HG03045 (cell line): ENCODE data around the gene NAGS.
"Not testable (repeated sequence)": the region's sequence is repeated elsewhere in the genome, so short reads cannot be mapped to it uniquely, and the experiment has no call there.

Source experiments
- ATAC-seq: cut with Tn5 transposase; IDR thresholded peaks from one replicate; pipeline ENCODE4 v1.9.1; 2021; ENCODE audit warnings: mild to moderate bottlenecking, moderate library complexity; ENCODE audit not compliant: unreplicated experiment

The NAGS gene

DNA sequence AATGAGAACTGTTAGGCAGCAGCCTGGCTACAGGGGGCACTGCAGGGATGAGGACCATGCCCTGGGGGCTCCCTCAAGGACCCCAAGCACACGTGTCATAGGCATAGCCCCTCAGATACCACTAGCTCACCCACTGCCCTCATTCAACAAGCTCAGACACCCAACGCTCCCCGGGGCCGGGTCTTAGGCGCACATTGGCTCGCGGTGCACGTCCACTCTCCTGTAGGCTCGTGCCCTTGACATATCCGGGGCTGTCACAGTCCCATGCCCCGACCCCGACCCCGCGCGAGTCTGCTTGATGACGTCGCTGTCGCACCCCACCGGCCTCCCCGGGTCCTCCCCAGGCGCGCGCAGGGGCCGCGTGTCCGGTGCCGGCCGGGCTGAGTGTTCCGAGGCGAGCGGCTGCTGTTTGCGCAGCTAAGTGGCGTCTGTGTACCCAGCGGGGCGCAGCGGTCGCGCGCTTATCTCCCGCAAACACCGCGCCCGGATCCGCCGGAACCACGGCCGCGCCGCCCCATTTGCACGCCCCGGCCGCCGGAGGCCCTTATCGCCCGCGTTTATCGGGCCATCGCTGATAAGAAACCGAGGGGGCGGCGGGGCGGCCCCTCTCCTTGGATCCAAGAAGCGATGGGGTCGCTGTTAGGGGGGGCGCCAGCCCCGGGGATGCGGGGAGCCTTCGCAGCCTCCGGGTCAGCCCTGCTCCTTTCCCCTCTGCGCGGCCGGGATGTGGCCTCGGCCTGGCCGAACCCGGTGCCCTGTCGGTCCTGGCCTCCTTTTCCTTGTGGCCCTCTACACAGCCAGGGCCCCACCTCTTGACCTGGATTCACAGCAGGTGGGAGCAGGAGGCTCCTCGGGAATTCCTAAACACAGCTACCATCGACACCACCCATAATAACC is 20.7 kb upstream of the NAGS start:
- ATAC-seq, result no peak

- no peak for ATAC-seq
These were observed 19.9 kb upstream of the NAGS start for GRCh38 chr17:43984521-43984920.

GRCh38 chr17:43986225-43986981 is 18.0 kb upstream of the NAGS start:
- no peak for ATAC-seq

DNA sequence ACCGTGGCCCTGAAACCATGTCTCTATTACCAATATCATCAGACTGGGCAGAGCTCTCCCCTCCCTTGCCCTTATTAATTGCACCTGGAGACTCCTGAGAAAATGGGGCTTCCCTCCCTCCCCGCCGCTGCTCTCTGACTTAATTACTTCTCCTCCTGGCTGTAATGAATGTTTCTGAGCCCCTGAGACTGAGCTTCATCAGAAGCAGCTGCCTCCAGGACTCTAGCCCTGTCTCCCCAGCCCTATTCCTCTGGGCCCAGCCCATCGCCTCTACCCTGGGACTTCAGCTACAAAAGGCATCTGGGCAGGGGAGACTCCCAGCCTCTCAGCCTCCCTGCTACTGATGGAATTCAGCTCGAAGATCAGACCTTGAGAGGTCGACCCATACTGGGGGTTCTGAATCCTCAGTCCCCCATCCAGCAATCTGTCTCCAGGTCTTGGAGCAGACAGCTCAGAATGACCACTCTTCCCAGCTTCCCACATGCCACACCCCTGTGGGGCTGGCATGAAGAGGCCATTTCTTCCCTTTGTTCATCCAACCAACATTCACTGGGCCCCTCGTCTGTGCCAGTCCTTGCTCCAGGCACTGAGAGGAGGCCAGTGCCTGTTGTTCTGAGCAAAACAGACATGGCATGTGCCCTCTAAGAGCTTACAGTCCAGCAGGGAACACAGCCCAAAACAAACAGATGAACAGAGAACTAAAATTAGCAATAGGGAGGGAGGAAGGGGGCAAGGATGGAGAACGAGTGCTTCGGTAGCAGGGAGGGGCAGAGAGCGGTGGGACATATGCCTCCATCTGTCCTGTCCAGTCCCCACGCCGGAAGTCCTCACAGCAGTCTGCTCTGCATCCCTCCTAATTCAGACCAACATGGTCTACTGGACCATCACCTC is 17.0 kb upstream of the NAGS start:
- no peak for ATAC-seq

DNA sequence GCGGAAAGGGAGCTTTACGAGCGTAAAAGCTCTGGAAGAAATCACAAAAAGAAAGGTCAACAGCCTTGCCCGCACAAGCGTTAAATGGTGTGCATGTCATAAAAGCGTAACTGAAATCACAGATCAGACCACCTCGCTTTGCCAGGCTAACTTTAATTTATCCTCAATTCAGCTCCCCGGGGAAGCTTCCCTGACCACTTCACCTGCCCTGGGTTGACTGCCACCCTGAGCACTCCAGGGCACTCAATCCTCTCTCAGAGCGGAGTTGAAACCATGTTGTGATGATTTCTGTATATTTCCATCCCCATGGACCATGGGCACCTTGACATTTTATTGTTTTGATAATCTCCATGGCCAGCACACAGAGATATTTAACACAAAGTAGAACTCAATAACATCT is 16.1 kb upstream of the NAGS start:
- ATAC-seq, result no peak

DNA sequence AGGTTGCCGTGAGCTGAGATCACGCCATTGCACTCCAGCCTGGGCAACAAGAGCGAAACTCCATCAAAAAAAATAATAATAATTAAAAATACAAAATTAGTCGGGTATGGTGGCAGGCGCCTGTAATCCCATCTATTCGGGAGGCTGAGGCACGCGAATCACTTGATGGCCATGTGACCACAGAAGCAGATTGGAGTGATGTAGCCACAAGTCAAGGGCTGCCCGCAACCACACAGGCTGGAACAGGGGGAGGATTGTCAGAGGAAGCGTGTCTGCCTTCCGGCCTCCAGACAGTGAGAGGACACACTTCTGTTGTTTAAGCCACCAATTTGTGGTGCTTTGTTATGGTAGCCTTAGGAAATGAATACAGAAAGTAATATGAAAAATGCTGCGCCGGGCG is 11.8 kb upstream of the NAGS start:
- ATAC-seq, result no peak

DNA sequence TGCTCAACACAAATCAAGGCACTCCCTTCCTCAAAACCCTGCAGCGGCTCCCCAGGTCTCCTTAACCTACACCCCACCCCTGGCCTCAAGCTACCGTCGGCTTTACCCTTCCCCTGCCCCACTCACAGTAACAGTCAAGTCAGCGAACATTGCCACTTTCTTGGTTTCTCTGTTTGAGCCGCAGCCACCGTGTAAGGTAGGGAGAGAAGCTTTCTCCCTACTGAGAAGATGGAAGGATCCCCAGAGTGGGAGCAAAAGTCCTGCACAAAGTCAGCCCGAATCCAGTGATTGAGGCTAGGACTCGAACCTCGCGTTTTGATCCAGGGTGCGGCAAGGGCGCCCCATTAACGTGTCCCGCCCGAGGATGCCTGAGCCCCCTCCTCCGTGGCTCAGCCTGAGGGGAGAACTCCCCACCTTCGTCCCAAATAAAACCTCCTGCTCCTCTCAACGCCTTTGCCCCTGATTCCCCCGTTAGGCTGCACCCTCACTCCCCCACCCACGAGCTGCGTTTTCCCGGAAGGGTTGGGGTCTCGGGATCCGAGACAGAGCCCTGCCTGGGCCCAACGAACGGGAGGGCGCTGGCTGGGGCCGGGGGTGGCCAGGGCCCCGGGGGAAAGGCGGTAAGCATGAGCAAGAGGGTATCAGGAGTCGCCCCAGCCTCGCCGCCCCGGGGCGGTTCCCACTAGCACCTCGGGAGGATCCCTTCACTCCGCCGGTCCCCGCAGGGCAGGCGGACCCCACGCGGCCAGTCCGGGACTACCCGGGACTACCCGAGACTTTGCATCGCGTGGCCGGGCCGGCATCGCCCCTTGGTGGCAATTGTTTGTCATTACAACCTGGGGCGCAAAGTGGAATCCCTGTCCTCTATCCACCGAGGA is 9.9 kb upstream of the NAGS start:
- ATAC-seq, result no peak

DNA sequence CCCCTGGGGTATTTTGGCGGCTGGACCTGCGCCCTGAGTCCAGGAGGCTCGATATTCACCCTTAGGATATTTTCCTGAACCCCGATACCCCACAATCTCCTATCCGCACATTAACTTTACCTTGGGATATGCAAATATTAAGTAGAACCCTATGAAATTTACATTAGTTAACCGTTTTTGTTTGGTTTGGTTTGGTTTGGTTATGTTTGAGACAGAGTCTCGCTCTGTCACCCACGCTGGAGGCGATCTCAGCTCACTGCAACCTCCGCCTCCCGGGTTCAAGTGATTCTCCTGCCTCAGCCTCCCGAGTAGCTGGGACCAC is 9.3 kb upstream of the NAGS start:
- ATAC-seq, result no peak

DNA sequence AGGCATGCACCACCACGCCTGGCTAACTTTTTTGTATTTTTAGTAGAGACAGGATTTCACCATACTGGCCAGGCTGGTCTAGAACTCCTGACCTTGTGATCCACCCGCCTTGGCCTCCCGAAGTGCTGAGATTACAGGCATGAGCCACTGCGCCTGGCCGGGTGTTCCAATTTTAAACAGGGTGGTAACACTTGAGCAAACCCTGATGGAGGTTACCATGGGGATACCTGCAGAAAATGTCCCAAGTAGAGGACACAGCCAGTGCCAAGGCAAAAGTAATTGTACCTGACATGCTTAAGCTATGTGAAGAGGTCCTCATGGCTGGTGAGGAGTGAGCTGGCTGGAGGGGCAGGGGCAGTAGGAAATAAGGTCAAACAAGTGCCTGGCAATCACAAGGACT is 7.2 kb upstream of the NAGS start:
- not testable (repeated sequence) for ATAC-seq

- no peak for ATAC-seq
These were observed 5.9 kb upstream of the NAGS start for GRCh38 chr17:43998552-43998951.

DNA sequence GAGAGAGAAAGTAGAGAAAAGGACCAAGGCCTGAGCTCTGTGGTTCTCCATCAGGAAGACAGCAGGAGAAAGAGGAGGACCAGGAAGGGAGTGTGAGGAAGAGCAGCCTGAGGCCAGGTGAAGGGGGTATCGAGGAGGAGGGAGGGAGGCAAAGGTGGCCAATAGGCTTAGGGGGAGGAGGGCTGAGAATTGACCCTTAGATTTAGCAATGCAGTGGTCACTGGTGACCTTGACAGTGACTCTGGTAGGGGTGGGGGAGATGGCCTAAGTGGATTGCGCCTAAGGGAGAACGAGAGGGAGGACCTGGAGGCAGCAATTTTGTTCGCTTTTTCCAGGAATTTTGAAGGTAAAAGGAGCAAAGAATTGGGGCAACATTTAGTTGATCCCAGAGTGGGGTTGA is 5.4 kb upstream of the NAGS start:
- no peak for ATAC-seq

- ATAC-seq, result no peak
These were observed 4.1 kb upstream of the NAGS start for GRCh38 chr17:44000141-44000860.

- ATAC-seq, result no peak
These were observed 3.5 kb upstream of the NAGS start for GRCh38 chr17:44000871-44001460.

GRCh38 chr17:44001461-44001920 is 2.9 kb upstream of the NAGS start:
- ATAC-seq, result no peak

DNA sequence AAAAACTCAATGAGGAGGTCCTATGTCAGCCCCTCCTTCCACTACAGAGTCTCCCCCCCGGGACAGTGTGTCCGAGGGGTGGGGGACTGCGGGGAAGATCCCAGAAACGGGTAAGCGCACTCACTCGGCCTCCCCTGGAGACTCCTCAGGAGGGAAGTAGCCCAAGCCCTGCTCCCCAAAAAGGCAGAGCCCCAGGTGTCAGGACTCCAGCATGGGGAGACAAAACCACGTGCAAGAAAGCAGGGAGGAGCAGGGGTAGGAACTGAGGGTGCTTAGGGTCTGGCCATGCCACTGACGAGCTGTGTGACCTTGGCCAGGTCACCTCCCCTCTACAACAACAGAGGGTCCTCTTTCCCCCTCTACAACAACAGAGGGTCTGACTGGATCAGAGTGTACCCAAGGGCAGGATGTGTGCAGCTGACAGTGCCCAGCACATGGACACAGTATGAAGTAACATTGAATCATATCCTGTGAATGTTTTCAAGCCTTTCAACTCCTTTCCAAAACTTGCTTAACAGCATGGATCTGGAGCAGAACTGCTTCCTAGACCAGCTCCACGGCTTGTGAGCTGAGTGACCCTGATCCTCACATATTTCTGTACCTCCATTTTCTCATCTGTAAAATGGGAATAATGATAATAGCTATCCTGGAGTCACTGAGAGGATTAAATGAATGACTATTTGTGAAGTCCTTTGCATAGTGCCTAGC is 2.1 kb upstream of the NAGS start:
- ATAC-seq, result no peak

- ATAC-seq, result no peak
These were observed 522 bp downstream of the NAGS start for GRCh38 chr17:44004761-44005526.

DNA sequence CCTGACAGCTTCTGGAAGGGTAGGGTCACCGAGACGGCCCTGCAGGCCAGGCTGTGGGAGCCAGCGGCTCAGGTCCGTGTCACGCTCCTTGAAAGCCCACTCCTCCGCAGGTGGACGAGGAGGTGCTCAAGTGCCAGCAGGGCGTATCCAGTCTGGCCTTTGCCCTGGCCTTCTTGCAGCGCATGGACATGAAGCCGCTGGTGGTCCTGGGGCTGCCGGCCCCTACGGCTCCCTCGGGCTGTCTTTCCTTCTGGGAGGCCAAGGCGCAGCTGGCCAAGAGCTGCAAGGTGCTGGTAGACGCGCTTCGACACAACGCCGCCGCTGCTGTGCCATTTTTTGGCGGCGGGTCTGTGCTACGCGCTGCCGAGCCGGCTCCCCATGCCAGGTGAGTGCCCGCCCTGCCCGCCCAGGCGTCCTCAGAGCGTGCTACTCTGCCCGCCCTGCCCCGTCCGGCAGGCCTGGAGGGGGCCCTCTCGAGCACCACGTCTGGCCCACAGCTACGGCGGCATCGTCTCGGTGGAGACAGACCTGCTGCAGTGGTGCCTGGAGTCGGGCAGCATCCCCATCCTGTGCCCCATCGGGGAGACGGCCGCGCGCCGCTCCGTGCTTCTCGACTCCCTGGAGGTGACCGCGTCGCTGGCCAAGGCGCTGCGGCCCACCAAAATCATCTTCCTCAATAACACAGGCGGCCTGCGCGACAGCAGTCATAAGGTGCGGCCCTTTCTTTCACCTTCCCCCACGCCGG is 1.3 kb downstream of the NAGS start:
- ATAC-seq, result no peak
